Ishikawa (cell line): ENCODE data around the gene LCN15.
A peak's percentile ranks its signal among the peaks of the same experiment; 100 is the strongest.

Experiments
- CEBPB ChIP-seq: IDR thresholded peaks from 2 replicates; pipeline ENCODE4 v1.6.1; 2012
- CREB1 ChIP-seq: IDR thresholded peaks from 2 replicates; pipeline ENCODE4 v1.6.1; 2012; ENCODE audit warnings: low read depth
- EGR1 ChIP-seq: IDR thresholded peaks from 2 replicates; pipeline ENCODE4 v1.6.1; 2012
- EP300 ChIP-seq: IDR thresholded peaks from 2 replicates; pipeline ENCODE4 v1.6.1; 2012; ENCODE audit warnings: borderline replicate concordance
- FOXM1 ChIP-seq: IDR thresholded peaks from 2 replicates; pipeline ENCODE4 v1.6.1; 2012; ENCODE audit warnings: low read depth, borderline replicate concordance
- NFIC ChIP-seq: IDR thresholded peaks from 2 replicates; pipeline ENCODE4 v1.6.1; 2012
- RAD21 ChIP-seq: IDR thresholded peaks from 2 replicates; pipeline ENCODE4 v1.6.1; 2012; ENCODE audit warnings: low read depth
- TAF1 ChIP-seq: IDR thresholded peaks from 2 replicates; pipeline ENCODE4 v1.6.1; 2012; ENCODE audit warnings: low read depth, mild to moderate bottlenecking
- TCF12 ChIP-seq: IDR thresholded peaks from 2 replicates; pipeline ENCODE4 v1.6.1; 2012; ENCODE audit warnings: low read depth
- TEAD4 ChIP-seq: IDR thresholded peaks from 2 replicates; pipeline ENCODE4 v1.6.1; 2012
- YY1 ChIP-seq: IDR thresholded peaks from 2 replicates; pipeline ENCODE4 v1.6.1; 2012; ENCODE audit warnings: low read depth
- ZBTB7A ChIP-seq: IDR thresholded peaks from 2 replicates; pipeline ENCODE4 v1.6.1; 2012; ENCODE audit warnings: low read depth
- TF ChIP-seq, protein P1 (sequence below): IDR thresholded peaks from 2 replicates; pipeline ENCODE4 v1.6.1; 2012; ENCODE audit warnings: low read depth, mild to moderate bottlenecking
- TF ChIP-seq, protein P2 (sequence below): IDR thresholded peaks from 2 replicates; pipeline ENCODE4 v1.6.1; 2012
- TF ChIP-seq, protein P3 (sequence below): IDR thresholded peaks from 2 replicates; pipeline ENCODE4 v1.6.1; 2012

LCN15 gene

DNA sequence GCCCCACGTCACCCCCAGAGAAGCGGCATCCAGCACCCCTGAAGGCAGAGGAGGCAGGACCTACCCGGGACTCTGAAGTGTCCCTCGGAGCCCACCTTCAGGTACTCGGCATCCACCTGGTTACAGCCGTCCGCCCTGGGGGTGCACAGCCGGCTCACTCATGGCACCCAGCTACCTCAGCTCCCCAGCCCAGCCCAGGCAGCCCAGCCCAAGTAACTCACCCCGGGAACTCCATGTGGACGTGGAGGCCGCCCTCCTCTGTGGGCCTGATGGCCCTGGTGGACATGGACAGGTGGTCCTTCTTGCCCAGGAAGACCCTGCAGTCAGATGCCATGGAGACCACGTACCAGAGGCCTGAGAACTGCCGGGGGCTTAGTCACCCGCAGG lies 676 bp downstream of the LCN15 start:
- TF ChIP-seq NFIC (no peak), EP300 (no peak), FOXM1 (no peak), TCF12 (no peak)
- TF ChIP-seq, protein P1, sequence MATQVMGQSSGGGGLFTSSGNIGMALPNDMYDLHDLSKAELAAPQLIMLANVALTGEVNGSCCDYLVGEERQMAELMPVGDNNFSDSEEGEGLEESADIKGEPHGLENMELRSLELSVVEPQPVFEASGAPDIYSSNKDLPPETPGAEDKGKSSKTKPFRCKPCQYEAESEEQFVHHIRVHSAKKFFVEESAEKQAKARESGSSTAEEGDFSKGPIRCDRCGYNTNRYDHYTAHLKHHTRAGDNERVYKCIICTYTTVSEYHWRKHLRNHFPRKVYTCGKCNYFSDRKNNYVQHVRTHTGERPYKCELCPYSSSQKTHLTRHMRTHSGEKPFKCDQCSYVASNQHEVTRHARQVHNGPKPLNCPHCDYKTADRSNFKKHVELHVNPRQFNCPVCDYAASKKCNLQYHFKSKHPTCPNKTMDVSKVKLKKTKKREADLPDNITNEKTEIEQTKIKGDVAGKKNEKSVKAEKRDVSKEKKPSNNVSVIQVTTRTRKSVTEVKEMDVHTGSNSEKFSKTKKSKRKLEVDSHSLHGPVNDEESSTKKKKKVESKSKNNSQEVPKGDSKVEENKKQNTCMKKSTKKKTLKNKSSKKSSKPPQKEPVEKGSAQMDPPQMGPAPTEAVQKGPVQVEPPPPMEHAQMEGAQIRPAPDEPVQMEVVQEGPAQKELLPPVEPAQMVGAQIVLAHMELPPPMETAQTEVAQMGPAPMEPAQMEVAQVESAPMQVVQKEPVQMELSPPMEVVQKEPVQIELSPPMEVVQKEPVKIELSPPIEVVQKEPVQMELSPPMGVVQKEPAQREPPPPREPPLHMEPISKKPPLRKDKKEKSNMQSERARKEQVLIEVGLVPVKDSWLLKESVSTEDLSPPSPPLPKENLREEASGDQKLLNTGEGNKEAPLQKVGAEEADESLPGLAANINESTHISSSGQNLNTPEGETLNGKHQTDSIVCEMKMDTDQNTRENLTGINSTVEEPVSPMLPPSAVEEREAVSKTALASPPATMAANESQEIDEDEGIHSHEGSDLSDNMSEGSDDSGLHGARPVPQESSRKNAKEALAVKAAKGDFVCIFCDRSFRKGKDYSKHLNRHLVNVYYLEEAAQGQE: no peak
- TF ChIP-seq, protein P2, sequence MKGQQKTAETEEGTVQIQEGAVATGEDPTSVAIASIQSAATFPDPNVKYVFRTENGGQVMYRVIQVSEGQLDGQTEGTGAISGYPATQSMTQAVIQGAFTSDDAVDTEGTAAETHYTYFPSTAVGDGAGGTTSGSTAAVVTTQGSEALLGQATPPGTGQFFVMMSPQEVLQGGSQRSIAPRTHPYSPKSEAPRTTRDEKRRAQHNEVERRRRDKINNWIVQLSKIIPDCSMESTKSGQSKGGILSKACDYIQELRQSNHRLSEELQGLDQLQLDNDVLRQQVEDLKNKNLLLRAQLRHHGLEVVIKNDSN: no peak
- TF ChIP-seq, protein P3, sequence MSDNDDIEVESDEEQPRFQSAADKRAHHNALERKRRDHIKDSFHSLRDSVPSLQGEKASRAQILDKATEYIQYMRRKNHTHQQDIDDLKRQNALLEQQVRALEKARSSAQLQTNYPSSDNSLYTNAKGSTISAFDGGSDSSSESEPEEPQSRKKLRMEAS: no peak

DNA sequence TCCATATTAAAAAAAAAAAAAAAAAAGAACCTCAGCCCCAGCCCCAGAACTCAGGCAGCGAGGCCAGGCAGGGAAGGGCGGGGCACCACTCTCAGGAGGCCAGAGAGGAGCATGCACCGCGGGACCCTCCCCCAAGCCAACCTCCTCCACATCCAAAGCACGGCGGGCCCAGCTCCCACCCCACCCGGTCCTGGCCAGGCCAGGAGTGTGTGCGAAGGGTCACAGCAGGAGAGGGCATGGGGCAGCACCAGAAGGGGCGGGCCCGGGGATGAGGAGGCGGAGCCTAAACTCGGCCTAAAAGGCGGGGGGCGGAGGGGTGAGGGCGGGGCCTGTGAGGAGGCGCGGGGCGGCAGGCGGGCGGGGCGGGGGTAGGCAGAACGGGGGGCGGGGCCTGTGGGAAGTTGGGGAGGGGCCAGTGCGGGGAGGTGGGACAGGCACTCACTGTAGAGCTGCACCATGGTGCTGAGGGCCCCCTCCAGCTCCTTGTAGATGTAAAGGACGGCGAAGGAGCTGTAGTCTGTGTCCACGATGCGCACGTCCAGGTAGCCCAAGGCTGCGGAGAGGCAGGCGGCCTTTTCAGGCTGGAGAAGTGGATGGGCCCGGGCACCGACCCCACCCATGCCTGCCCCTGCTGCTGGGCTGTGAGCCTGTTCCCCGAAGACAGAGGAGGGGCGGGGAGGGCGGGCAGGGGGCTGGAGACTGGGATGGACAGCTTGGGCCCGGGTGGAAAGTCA lies 1.2 kb downstream of the LCN15 start:
- no peak for TF ChIP-seq TEAD4
- TF ChIP-seq, protein P3: peak; percentile 28; the same call in 1 of the 2 replicates
- TF ChIP-seq, protein P1: no peak

DNA sequence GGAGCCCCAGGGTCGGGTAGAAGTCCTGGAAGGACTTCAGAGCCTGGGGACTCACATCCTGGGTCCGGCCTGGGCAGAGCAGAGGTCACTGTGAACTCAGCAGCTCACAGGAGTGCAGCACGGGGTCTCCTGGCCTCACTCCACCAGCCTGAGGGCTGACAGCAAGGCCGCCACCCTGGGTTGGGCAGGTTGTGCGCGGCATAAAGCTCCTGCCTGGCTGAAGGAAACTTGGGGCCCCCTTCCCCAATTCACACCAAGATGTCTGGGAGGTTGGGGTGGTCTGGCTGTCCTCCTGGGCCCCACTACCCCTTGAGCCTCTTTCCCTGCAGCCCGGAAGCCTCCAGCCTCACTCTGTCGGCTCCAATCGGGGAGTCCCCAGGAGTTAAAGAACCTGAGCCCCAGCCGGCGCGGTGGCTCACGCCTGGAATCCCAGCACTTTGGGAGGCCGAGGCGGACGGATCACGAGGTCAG lies 2.1 kb downstream of the LCN15 start:
- TF ChIP-seq EGR1: no peak
- no peak for TF ChIP-seq TCF12
- no peak for TF ChIP-seq ZBTB7A
- TF ChIP-seq, protein P1: no peak
- TF ChIP-seq EP300: no peak
- no peak for TF ChIP-seq NFIC
- no peak for TF ChIP-seq CEBPB
- TF ChIP-seq FOXM1: no peak
- TF ChIP-seq CREB1: no peak
- no peak for TF ChIP-seq TEAD4

DNA sequence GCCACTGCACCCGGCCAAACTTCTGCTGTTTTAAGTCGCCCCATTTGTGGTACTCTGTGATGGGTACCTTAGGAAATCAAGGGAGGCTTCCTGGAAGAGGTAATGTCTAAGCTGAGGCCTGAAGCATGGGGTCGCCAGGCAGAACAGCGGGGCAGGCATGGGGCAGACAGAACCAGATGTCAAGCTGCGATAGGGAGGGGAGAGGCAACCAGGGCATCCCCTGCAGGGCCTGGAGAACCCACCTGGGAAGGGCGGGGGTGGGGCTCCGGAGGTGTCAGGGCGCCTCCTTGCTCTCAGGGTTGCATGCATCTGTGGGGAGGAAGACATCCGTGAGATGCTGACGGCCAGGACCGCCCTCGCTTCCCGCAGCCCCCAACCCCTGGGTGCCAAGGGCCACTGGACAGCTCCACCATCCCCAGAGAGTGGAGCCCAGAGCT lies 2.8 kb downstream of the LCN15 start:
- TF ChIP-seq TAF1: no peak
- no peak for TF ChIP-seq RAD21

DNA sequence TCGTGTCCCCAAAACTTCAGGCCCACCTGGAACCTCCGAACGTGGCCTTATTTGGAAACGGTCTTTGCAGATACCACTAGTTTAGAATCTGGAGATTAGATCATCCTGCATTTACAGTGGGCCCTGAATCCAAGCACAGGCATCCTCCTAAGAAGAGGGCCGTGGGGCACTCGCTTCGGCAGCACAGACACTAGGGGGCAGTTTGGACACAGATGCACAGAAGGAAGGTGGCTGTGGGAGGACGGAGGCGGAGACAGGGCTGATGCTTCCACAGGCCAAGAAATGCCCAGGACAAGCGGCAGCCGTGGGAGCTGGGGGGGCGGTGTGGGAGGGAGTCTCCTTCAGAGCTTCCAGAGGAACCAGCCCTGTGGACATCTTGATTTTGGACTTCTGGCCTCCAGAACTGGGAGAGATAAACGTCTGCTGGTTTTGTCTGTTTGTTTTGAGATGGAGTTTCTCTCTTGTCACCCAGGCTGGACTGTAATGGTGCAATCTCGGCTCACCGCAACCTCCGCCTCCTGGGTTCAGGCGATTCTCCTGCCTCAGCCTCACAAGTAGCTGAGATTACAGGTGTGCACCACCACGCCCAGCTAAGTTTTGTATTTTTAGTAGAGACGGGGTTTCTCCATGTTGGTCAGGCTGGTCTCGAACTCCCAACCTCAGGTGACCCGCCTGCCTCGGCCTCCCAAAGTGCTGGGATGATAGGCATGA lies 3.3 kb downstream of the LCN15 start:
- peak; percentile 38; the same call in 1 of the 2 replicates for TF ChIP-seq RAD21

DNA sequence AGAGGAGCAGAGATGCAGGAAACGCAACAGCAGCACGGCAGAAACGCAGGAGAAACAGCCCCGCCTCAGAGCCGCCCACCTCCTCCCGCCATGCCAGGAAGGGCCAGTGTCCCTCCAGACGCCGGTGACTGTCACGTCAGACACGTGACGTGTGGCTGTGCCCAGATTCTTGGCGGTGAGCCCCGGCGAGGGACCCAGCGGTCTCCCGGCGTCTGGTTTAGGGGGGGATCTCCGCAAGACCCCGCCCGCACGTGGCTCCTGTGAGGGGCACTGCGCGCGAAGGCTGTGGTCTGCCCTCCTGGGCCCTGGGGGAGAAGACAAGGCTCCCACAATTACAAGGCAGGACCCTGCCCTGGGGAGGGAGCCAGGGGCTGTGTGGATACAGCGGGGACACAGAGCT lies 3.9 kb downstream of the LCN15 start:
- TF ChIP-seq RAD21 (no peak), EP300 (no peak), TAF1 (no peak), NFIC (no peak), FOXM1 (no peak), ZBTB7A (no peak), YY1 (no peak), TEAD4 (no peak), EGR1 (no peak), CREB1 (no peak), TCF12 (no peak), CEBPB (no peak)
- TF ChIP-seq, protein P1: no peak
- TF ChIP-seq, protein P2: no peak
- TF ChIP-seq, protein P3: no peak
